ENCODE results near the gene ABLIM3.

GRCh38 chr5:149203921-149204441 lies 62.7 kb downstream of the ABLIM3 start:
- TF ChIP-seq, protein P1, sequence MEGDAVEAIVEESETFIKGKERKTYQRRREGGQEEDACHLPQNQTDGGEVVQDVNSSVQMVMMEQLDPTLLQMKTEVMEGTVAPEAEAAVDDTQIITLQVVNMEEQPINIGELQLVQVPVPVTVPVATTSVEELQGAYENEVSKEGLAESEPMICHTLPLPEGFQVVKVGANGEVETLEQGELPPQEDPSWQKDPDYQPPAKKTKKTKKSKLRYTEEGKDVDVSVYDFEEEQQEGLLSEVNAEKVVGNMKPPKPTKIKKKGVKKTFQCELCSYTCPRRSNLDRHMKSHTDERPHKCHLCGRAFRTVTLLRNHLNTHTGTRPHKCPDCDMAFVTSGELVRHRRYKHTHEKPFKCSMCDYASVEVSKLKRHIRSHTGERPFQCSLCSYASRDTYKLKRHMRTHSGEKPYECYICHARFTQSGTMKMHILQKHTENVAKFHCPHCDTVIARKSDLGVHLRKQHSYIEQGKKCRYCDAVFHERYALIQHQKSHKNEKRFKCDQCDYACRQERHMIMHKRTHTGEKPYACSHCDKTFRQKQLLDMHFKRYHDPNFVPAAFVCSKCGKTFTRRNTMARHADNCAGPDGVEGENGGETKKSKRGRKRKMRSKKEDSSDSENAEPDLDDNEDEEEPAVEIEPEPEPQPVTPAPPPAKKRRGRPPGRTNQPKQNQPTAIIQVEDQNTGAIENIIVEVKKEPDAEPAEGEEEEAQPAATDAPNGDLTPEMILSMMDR (IDR thresholded peaks at IDR 0.05), result no peak
- TF ChIP-seq POLR2A (IDR thresholded peaks at IDR 0.05), result no peak

All from thyroid gland (tissue), 4 donors.